A673 (cell line): ENCODE data around the gene CPEB2. TPM values are rescaled to one million over a fixed set of nuclear protein-coding genes. Genes with fewer than 3 reads are reported as not detected.

Source experiments
- BruUV-seq: library from RNA; stranded (reverse); fragments of 400-500 nt; replicated peaks from 2 replicates; lab custom pipeline; 2021; lab: Mats Ljungman, UMichigan
- CTCF ChIA-PET: fragments of 300-600 bp; sonication (Branson Sonifier 250); formaldehyde crosslinking; loops from one replicate; lab custom pipeline; 2022; ENCODE audit warnings: antibody characterized with exemption; lab: Charles Lee
- POLR2A ChIA-PET: fragments of 300-600 bp; sonication (Branson Sonifier 250); formaldehyde crosslinking; loops from one replicate; lab custom pipeline; 2022; ENCODE audit warnings: antibody characterized with exemption; ENCODE audit not compliant: low non-redundant PET; lab: Charles Lee
- DNase-seq: peaks from one replicate; pipeline ENCODE4 v3.0.0-alpha.2; 2015; ENCODE audit warnings: low spot score
- H3K27ac ChIP-seq: fragments of 200-600 bp; sonication (generic); 2 replicates; pipeline ENCODE4 v1.5.1; 2016; ENCODE audit warnings: mixed run types, low read depth, mild to moderate bottlenecking, mixed read lengths, antibody characterized with exemption, low read length; ENCODE audit not compliant: poor library complexity, severe bottlenecking
- H3K27me3 ChIP-seq: fragments of 200-600 bp; sonication (generic); replicated peaks from 2 replicates; pipeline ENCODE4 v1.6.1; 2017; ENCODE audit warnings: mixed run types, low read depth, mild to moderate bottlenecking, mixed read lengths, antibody characterized with exemption, low read length; ENCODE audit not compliant: insufficient read depth, poor library complexity
- H3K36me3 ChIP-seq: fragments of 200-600 bp; sonication (generic); 2 replicates; pipeline ENCODE4 v1.6.1; 2016; ENCODE audit warnings: mixed run types, mild to moderate bottlenecking, mixed read lengths, antibody characterized with exemption, low read length; ENCODE audit not compliant: insufficient read depth, poor library complexity, severe bottlenecking
- H3K4me1 ChIP-seq: fragments of 200-600 bp; sonication (generic); 2 replicates; pipeline ENCODE4 v1.6.1; 2017; ENCODE audit warnings: mixed run types, mild to moderate bottlenecking, mixed read lengths, antibody characterized with exemption, low read length; ENCODE audit not compliant: insufficient read depth, poor library complexity, severe bottlenecking
- H3K4me3 ChIP-seq: fragments of 200-600 bp; sonication (generic); 2 replicates; pipeline ENCODE4 v1.5.1; 2016; ENCODE audit warnings: low read depth, mixed run types, mild to moderate bottlenecking, mixed read lengths, low read length; ENCODE audit not compliant: poor library complexity, severe bottlenecking
- H3K9me3 ChIP-seq: fragments of 200-600 bp; sonication (generic); 2 replicates; pipeline ENCODE4 v1.6.1; 2016; ENCODE audit warnings: mixed run types, low read depth, mild to moderate bottlenecking, mixed read lengths, antibody characterized with exemption, low read length; ENCODE audit not compliant: poor library complexity, severe bottlenecking
- CTCF ChIP-seq: fragments of 300-800, 200-600 bp; sonication (generic); conservative IDR thresholded peaks from 2 replicates; pipeline ENCODE4 v1.5.1; 2017; ENCODE audit warnings: low read depth, mild to moderate bottlenecking, antibody characterized with exemption, low read length, moderate library complexity, mixed read lengths
- EZH2 ChIP-seq: fragments of 200-600 bp; sonication (generic); IDR thresholded peaks from 2 replicates; pipeline ENCODE4 v1.6.1; 2017; ENCODE audit warnings: borderline replicate concordance, low read depth, mild to moderate bottlenecking, mixed read lengths, antibody characterized with exemption, low read length; ENCODE audit not compliant: poor library complexity, severe bottlenecking
- intact Hi-C: fragments of 100-400 bp; cut with micrococcal nuclease; formaldehyde crosslinking; loops from one replicate; pipeline ENCODE4 v1.10.0; 2022; ENCODE audit not compliant: unreplicated experiment
- total RNA-seq: library from RNA; stranded (reverse); gene quantifications from 2 replicates; pipeline ENCODE4 v1.2.3, GENCODE V29; 2021

CPEB2 gene
- total RNA-seq, 1 experiment from 2014 or later, result 75.5 TPM

DNA sequence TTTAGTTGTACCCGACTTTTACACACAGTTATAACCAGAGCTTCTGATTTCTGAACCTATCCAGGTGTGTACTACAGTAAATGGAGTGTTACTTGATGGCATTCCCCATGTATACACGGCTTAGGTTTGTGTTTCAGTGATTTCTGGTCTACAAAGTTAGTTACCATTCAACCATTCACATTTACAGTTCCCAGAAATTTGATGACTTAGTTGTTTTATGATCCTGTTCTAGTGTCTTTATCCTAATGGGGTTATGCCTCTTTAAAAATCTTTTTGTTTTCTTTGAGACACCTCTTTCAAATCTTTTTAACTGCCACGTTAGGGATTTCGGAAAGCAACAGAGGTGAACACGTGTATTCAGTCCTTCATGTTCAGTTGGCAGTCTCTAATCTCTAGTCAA lies 23.4 kb downstream of the CPEB2 start:
- TF ChIP-seq EZH2 (no peak), CTCF (no peak)
- Histone ChIP-seq H3K9me3 (no peaks in the 10 kb centered on the region), H3K36me3 (peaks cover 96% of the 10 kb centered on the region), H3K27me3 (no peaks in the 10 kb centered on the region), H3K4me3 (no peak overlapping the region), H3K27ac (no peak overlapping the region), H3K4me1 (peaks cover 19% of the 10 kb centered on the region)
- ChIA-PET POLR2A (no interaction called here), CTCF (no interaction called here)
- no peak for DNase-seq
- BruUV-seq, result no TSS peak
- intact Hi-C loops, result no loop called here

DNA sequence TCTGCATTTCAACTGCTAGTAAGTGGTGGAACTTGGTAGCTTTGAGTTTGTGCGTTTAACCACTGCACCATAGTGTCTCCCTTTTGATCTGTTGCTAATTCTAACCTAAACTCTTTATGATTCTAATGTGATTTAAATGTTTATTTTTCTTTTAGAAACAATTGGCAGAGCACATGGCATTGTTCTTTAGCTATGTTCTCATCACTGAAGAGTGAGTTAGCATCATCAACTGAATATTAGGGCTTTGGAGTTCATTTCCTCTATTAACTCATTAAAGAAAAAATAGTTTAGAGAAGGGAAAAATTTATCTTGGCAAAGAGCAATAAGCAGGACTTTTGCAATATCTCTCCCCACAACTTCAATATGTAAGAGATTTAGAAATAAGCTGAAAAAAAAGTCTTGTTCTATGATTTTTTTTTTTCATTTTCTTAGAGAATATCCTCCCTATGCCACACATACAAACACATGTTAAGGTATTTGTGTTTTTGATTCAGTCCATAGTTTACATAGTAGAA lies 25.7 kb downstream of the CPEB2 start:
- DNase-seq, result no peak
- TF ChIP-seq CTCF (no peak), EZH2 (no peak)
- H3K36me3 ChIP-seq, result peaks cover 96% of the 10 kb centered on the region
- intact Hi-C loops, result no loop called here
- no TSS peak for BruUV-seq
- no peaks in the 10 kb centered on the region for H3K4me1 ChIP-seq
- ChIA-PET CTCF (no interaction called here), POLR2A (no interaction called here)
- H3K27ac ChIP-seq, result no peak overlapping the region
- H3K9me3 ChIP-seq, result no peaks in the 10 kb centered on the region
- H3K4me3 ChIP-seq, result no peak overlapping the region
- no peaks in the 10 kb centered on the region for H3K27me3 ChIP-seq

DNA sequence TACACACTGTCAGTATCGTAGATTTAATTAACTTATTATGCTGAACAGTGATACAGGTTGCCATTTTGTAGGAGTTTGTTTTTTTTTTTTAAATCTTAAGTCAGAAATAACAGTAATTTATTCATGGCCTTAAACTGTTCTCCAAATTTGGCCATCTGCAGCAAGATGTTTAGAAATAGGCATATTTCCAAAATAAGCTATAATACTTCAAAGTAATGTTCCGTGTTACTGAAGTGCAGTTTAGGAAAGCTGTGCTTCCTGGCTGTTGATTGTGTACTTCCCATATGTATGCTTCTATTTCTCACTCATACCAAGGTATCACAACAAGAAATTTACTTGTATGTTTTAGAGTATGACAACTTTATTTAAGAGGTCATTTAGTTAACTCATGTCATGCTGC lies 28.9 kb downstream of the CPEB2 start:
- Histone ChIP-seq H3K4me1 (no peaks in the 10 kb centered on the region), H3K9me3 (no peaks in the 10 kb centered on the region), H3K27ac (no peak overlapping the region), H3K36me3 (peaks cover 96% of the 10 kb centered on the region), H3K27me3 (no peaks in the 10 kb centered on the region), H3K4me3 (no peak overlapping the region)
- TF ChIP-seq CTCF (no peak), EZH2 (no peak)
- intact Hi-C loops, result no loop called here
- ChIA-PET CTCF (no interaction called here), POLR2A (no interaction called here)
- DNase-seq, result no peak
- no TSS peak for BruUV-seq
